ENCODE measurements around the gene NALCN.

DNA sequence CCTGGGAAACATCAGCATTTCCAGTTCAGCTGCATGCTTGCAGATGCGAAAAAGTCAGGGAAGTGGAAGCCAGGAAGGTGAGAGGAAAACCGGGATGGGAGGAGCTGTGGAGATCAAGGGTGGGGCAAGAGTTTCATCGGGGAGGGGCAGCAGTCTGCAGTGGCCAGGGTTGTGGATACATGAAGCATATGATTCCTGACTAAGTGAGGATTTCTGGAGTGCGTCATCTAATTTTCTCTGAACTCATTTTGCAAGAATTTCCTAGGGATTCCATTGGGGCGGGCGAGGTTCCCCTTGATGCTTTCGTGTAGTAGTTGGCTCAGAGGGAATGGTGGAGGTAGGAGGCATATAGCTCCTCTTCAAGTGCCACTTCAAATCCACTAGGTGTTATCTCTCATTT lies 397.6 kb downstream of the NALCN start:
- TF ChIP-seq, protein P1, sequence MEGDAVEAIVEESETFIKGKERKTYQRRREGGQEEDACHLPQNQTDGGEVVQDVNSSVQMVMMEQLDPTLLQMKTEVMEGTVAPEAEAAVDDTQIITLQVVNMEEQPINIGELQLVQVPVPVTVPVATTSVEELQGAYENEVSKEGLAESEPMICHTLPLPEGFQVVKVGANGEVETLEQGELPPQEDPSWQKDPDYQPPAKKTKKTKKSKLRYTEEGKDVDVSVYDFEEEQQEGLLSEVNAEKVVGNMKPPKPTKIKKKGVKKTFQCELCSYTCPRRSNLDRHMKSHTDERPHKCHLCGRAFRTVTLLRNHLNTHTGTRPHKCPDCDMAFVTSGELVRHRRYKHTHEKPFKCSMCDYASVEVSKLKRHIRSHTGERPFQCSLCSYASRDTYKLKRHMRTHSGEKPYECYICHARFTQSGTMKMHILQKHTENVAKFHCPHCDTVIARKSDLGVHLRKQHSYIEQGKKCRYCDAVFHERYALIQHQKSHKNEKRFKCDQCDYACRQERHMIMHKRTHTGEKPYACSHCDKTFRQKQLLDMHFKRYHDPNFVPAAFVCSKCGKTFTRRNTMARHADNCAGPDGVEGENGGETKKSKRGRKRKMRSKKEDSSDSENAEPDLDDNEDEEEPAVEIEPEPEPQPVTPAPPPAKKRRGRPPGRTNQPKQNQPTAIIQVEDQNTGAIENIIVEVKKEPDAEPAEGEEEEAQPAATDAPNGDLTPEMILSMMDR (IDR thresholded peaks at IDR 0.05; ENCODE audit: insufficient read depth, low read depth, low read length): no peak
- TF ChIP-seq EZH2 (IDR thresholded peaks at IDR 0.05; ENCODE audit: insufficient read depth, low read length): no peak

Data from astrocyte (in vitro differentiated cells and primary cell).